Neural progenitor cell (in vitro differentiated cells): ENCODE results near the gene SHPK. TPM values are rescaled to one million over a fixed set of nuclear protein-coding genes. Genes with fewer than 3 reads are reported as not detected.

ENCODE experiments used
- DNase-seq: peaks from one replicate; pipeline ENCODE4 v3.0.0-alpha.2; 2016; ENCODE audit warnings: low spot score
- H2AFZ ChIP-seq: fragments of 200-600 bp; sonication (generic); replicated peaks from 2 replicates; pipeline ENCODE4 v1.6.1; 2016; ENCODE audit warnings: antibody characterized with exemption
- H3F3A ChIP-seq: fragments of 200-600 bp; sonication (generic); 2 replicates; pipeline ENCODE4 v1.6.1; 2016; ENCODE audit warnings: antibody characterized with exemption, low read depth
- H3K27ac ChIP-seq: fragments of 200-600 bp; sonication (generic); 2 replicates; pipeline ENCODE4 v1.5.1; 2016; ENCODE audit warnings: mild to moderate bottlenecking
- H3K27me3 ChIP-seq: fragments of 200-600 bp; sonication (generic); 2 replicates; pipeline ENCODE4 v1.6.1; 2016; ENCODE audit warnings: mild to moderate bottlenecking, moderate library complexity
- H3K36me3 ChIP-seq: fragments of 200-600 bp; sonication (generic); 2 replicates; pipeline ENCODE4 v1.5.1; 2016
- H3K4me1 ChIP-seq: fragments of 200-600 bp; sonication (generic); 2 replicates; pipeline ENCODE4 v1.6.1; 2016; ENCODE audit warnings: mixed run types
- H3K4me2 ChIP-seq: fragments of 200-600 bp; sonication (generic); 2 replicates; pipeline ENCODE4 v1.6.1; 2016
- H3K4me3 ChIP-seq: fragments of 200-600 bp; sonication (generic); 2 replicates; pipeline ENCODE4 v1.5.1; 2016
- H3K79me2 ChIP-seq: fragments of 200-600 bp; sonication (generic); 2 replicates; pipeline ENCODE4 v1.6.1; 2016; ENCODE audit warnings: low read depth
- H3K9ac ChIP-seq: fragments of 200-600 bp; sonication (generic); 2 replicates; pipeline ENCODE4 v1.6.1; 2016
- H3K9me3 ChIP-seq: fragments of 200-600 bp; sonication (generic); 2 replicates; pipeline ENCODE4 v1.5.1; 2016; ENCODE audit warnings: low read depth
- H4K20me1 ChIP-seq: fragments of 200-600 bp; sonication (generic); 2 replicates; pipeline ENCODE4 v1.6.1; 2016; ENCODE audit warnings: low read depth
- H3K27ac Mint-ChIP-seq: 3 replicates; pipeline ENCODE4 v1.8.0; 2021; ENCODE audit warnings: mixed read lengths
- H3K27me3 Mint-ChIP-seq: 2 replicates; pipeline ENCODE4 v1.8.0; 2022; ENCODE audit warnings: low read depth, mild to moderate bottlenecking, inconsistent platforms, moderate library complexity, mixed read lengths; ENCODE audit not compliant: insufficient read depth
- H3K36me3 Mint-ChIP-seq: 3 replicates; pipeline ENCODE4 v1.8.0; 2021; ENCODE audit warnings: mixed read lengths
- H3K4me1 Mint-ChIP-seq: 3 replicates; pipeline ENCODE4 v1.8.0; 2021; ENCODE audit warnings: mixed read lengths
- H3K4me3 Mint-ChIP-seq: 3 replicates; pipeline ENCODE4 v1.8.0; 2021; ENCODE audit warnings: mild to moderate bottlenecking, moderate library complexity, mixed read lengths
- H3K9me3 Mint-ChIP-seq: 3 replicates; pipeline ENCODE4 v1.8.0; 2020; ENCODE audit warnings: mixed read lengths
- EZH2 ChIP-seq: fragments of 200-600 bp; sonication (generic); IDR thresholded peaks from 2 replicates; pipeline ENCODE4 v1.6.1; 2017; ENCODE audit warnings: antibody characterized with exemption, mild to moderate bottlenecking, moderate library complexity
- EZH2phosphoT487 ChIP-seq: fragments of 200-600 bp; sonication (generic); IDR thresholded peaks from 2 replicates; pipeline ENCODE4 v1.6.1; 2017; ENCODE audit warnings: antibody characterized with exemption
- total RNA-seq: library from RNA; depleted of rRNA; stranded (reverse); fragments of >200 nt; gene quantifications from 2 replicates; pipeline ENCODE4 v1.2.3, GENCODE V29; 2015; ENCODE audit warnings: low replicate concordance
- TF ChIP-seq, protein P1 (sequence below): fragments of 200-600 bp; sonication (generic); IDR thresholded peaks from 2 replicates; pipeline ENCODE4 v1.5.1; 2017; ENCODE audit warnings: antibody characterized with exemption, mild to moderate bottlenecking

The SHPK gene
- total RNA-seq, 1 donor from 2014 or later, result 23.4 TPM

DNA sequence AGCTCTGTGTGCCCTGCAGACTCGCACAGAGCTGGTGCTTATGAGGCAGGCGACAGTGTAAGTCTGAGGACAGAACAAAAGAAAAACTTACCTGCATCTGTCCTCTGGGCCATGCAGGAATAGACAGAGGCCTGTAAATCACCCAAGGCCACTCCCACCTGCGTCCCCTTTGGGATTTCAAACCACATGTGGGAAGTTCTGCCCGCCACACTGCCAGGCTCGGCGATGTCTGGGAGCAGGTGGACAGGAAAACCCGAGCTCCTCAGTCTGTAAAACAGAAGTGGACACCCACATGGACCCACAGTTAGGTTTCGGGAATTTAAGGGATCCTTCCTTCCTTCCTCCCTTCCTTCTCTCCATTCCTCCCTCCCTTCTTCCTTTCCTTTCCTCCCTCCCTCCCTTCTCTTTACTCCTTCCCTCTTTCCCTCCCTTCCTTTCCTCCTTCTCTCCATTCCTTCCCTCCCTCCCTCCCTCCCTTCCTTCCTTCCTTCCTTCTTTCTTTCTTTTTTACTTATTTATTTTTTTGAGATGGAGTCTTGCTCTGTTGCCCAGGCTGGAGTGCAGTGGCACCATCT is 14.8 kb downstream of the SHPK start:
- H4K20me1 ChIP-seq, result no peaks in the 10 kb centered on the region
- H3K27me3 ChIP-seq, result no peaks in the 10 kb centered on the region
- no peaks in the 10 kb centered on the region for H3K9me3 ChIP-seq
- TF ChIP-seq, protein P1, sequence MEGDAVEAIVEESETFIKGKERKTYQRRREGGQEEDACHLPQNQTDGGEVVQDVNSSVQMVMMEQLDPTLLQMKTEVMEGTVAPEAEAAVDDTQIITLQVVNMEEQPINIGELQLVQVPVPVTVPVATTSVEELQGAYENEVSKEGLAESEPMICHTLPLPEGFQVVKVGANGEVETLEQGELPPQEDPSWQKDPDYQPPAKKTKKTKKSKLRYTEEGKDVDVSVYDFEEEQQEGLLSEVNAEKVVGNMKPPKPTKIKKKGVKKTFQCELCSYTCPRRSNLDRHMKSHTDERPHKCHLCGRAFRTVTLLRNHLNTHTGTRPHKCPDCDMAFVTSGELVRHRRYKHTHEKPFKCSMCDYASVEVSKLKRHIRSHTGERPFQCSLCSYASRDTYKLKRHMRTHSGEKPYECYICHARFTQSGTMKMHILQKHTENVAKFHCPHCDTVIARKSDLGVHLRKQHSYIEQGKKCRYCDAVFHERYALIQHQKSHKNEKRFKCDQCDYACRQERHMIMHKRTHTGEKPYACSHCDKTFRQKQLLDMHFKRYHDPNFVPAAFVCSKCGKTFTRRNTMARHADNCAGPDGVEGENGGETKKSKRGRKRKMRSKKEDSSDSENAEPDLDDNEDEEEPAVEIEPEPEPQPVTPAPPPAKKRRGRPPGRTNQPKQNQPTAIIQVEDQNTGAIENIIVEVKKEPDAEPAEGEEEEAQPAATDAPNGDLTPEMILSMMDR, result no peak
- TF ChIP-seq EZH2phosphoT487 (no peak), EZH2 (no peak)
- no peak overlapping the region for H3K4me2 ChIP-seq
- peaks cover 32% of the 10 kb centered on the region for H3K36me3 Mint-ChIP-seq
- no peaks in the 10 kb centered on the region for H3K27me3 Mint-ChIP-seq
- no peaks in the 10 kb centered on the region for H3K4me1 Mint-ChIP-seq
- no peak overlapping the region for H3K27ac Mint-ChIP-seq
- no peaks in the 10 kb centered on the region for H3F3A ChIP-seq
- H3K9me3 Mint-ChIP-seq, result no peaks in the 10 kb centered on the region
- no peak for DNase-seq
- no peak overlapping the region for H3K27ac ChIP-seq
- no peak overlapping the region for H3K4me3 Mint-ChIP-seq
- no peaks in the 10 kb centered on the region for H3K79me2 ChIP-seq
- H3K9ac ChIP-seq, result no peak overlapping the region
- H3K36me3 ChIP-seq, result no peaks in the 10 kb centered on the region
- H2AFZ ChIP-seq, result no peak overlapping the region
- H3K4me1 ChIP-seq, result no peaks in the 10 kb centered on the region
- no peak overlapping the region for H3K4me3 ChIP-seq

DNA sequence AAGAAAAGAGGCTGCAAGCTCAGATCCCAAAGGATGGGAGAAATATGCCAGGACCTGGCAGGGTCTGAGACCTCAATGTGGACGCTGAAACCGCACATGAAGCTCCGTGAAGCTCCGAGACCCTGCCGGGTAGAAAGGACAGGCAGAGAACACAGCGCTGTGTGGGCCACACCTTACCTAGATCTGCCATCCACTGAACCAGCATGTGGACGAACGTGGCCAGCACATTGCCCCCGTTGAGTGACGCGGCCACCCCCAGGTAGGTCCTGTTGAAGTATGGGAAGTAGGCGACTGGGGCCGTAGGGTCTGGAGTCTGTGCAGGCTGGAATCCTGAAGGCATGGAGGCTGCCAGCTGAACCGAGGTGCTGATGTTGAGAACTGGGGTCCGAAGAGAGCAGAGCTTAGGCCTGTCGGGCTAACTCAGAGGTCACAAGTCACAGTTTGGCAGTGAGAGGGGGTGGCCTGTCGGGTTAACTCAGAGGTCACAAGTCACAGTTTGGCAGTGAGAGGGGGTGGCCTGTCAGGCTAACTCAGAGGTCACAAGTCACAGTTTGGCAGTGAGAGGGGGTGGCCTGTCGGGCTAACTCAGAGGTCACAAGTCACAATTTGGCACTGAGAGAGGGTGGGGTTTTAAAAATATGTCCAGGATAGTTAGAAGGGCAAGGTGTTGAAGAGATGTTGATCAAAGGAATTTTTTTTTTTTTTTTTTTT is 20.7 kb downstream of the SHPK start:
- H3K9me3 Mint-ChIP-seq, result no peaks in the 10 kb centered on the region
- H3K4me1 ChIP-seq, result no peaks in the 10 kb centered on the region
- no peak overlapping the region for H3K4me3 Mint-ChIP-seq
- peaks cover 32% of the 10 kb centered on the region for H3K36me3 Mint-ChIP-seq
- peak overlapping the region; percentile 74 for H3K27ac Mint-ChIP-seq
- no peak for TF ChIP-seq EZH2
- TF ChIP-seq, protein P1, result no peak
- no peaks in the 10 kb centered on the region for H4K20me1 ChIP-seq
- no peak overlapping the region for H2AFZ ChIP-seq
- no peak overlapping the region for H3K9ac ChIP-seq
- H3K4me3 ChIP-seq, result no peak overlapping the region
- H3K4me2 ChIP-seq, result no peak overlapping the region
- H3K36me3 ChIP-seq, result no peaks in the 10 kb centered on the region
- no peaks in the 10 kb centered on the region for H3K27me3 Mint-ChIP-seq
- H3K79me2 ChIP-seq, result no peaks in the 10 kb centered on the region
- H3K27ac ChIP-seq, result no peak overlapping the region
- H3K27me3 ChIP-seq, result no peaks in the 10 kb centered on the region
- DNase-seq, result no peak
- H3K4me1 Mint-ChIP-seq, result no peaks in the 10 kb centered on the region
- no peaks in the 10 kb centered on the region for H3K9me3 ChIP-seq
- H3F3A ChIP-seq, result no peaks in the 10 kb centered on the region

DNA sequence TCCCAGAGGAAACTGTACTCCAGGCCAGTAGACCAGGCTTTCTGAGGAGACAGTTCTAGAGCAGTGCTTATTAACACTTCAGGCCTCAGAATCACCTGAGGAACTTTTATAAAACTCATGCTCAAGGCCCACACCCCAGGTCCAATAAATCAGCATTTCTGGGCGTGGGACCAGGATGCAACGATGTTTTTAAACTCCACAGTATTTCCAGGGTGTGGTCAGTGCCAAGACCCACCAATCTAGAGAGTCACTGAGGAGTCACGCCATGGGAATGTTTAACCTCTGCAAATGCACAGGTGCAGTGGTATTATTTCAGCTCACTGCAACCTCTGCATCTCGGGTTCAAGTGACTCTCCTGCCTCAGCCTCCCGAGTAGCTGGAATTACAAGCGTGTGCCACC is 22.9 kb downstream of the SHPK start:
- H3K9ac ChIP-seq, result no peak overlapping the region
- H3K36me3 ChIP-seq, result no peaks in the 10 kb centered on the region
- H3K27me3 ChIP-seq, result no peaks in the 10 kb centered on the region
- H3K4me2 ChIP-seq, result no peak overlapping the region
- H3K27ac ChIP-seq, result no peak overlapping the region
- H3K4me1 Mint-ChIP-seq, result no peaks in the 10 kb centered on the region
- H3K4me3 Mint-ChIP-seq, result no peak overlapping the region
- H3K79me2 ChIP-seq, result no peaks in the 10 kb centered on the region
- no peak for DNase-seq
- H3K36me3 Mint-ChIP-seq, result peaks cover 28% of the 10 kb centered on the region
- no peak overlapping the region for H3K27ac Mint-ChIP-seq
- H3K4me1 ChIP-seq, result no peaks in the 10 kb centered on the region
- no peaks in the 10 kb centered on the region for H3K27me3 Mint-ChIP-seq
- no peak for TF ChIP-seq EZH2phosphoT487
- TF ChIP-seq EZH2, result no peak
- TF ChIP-seq, protein P1, result no peak
- no peaks in the 10 kb centered on the region for H4K20me1 ChIP-seq
- no peaks in the 10 kb centered on the region for H3F3A ChIP-seq
- H3K4me3 ChIP-seq, result no peak overlapping the region
- no peak overlapping the region for H2AFZ ChIP-seq
- no peaks in the 10 kb centered on the region for H3K9me3 Mint-ChIP-seq
- no peaks in the 10 kb centered on the region for H3K9me3 ChIP-seq
